Transverse colon (tissue), 3 donors: Measurements from ENCODE around the gene UPK2.

Experiments
- EP300 ChIP-seq: sonication (generic); formaldehyde crosslinking; IDR thresholded peaks from one replicate; pipeline ENCODE4 v1.6.1; 2017; ENCODE audit warnings: antibody characterized with exemption, low read depth
- POLR2A ChIP-seq: fragments of 450-650 bp; IDR thresholded peaks from one replicate; pipeline ENCODE4 v1.6.1; 2016; ENCODE audit warnings: antibody characterized with exemption, mild to moderate bottlenecking, moderate library complexity
- TF ChIP-seq, protein P1 (sequence below), 5 experiments: fragments of 200-600 bp in 3 of 5; fragments of 450-650 bp in 2 of 5; sonication (generic) in 3 of 5; IDR thresholded peaks; 1 replicate in 2 of 5; 2 replicates in 3 of 5; pipeline ENCODE4 v1.5.1; 2016 to 2017; ENCODE audit warnings: antibody characterized with exemption in 5 of 5, inconsistent platforms in 3 of 5, mild to moderate bottlenecking in 2 of 5, moderate library complexity in 1 of 5

- TF ChIP-seq, protein P1, sequence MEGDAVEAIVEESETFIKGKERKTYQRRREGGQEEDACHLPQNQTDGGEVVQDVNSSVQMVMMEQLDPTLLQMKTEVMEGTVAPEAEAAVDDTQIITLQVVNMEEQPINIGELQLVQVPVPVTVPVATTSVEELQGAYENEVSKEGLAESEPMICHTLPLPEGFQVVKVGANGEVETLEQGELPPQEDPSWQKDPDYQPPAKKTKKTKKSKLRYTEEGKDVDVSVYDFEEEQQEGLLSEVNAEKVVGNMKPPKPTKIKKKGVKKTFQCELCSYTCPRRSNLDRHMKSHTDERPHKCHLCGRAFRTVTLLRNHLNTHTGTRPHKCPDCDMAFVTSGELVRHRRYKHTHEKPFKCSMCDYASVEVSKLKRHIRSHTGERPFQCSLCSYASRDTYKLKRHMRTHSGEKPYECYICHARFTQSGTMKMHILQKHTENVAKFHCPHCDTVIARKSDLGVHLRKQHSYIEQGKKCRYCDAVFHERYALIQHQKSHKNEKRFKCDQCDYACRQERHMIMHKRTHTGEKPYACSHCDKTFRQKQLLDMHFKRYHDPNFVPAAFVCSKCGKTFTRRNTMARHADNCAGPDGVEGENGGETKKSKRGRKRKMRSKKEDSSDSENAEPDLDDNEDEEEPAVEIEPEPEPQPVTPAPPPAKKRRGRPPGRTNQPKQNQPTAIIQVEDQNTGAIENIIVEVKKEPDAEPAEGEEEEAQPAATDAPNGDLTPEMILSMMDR (IDR thresholded peaks at IDR 0.05): no peak
- TF ChIP-seq EP300 (no peak), POLR2A (no peak)
These were observed 5.1 kb downstream of the UPK2 start for GRCh38 chr11:118961189-118961588.
